NOMO-1 treated with dmso at 0.1 percent for 144 hours (cell line): ENCODE measurements around the gene SIPA1L2.

Experiments used
- DNase-seq: peaks from one replicate; lab custom pipeline; 2025; ENCODE audit not compliant: unreplicated experiment; lab: John Stamatoyannopoulos, UW

The SIPA1L2 gene

GRCh38 chr1:232630047-232630893, at the start of gene SIPA1L2:
Gene SIPA1L2, minus strand, starts transcription at chr1:232630133. Its CDS starts 114,794 bp downstream, at chr1:232515339.
- peak; percentile 77 for DNase-seq

GRCh38 chr1:232678185-232678886, 48.4 kb upstream of the SIPA1L2 start:
- DNase-seq, result no peak

GRCh38 chr1:232676307-232676706, 46.4 kb upstream of the SIPA1L2 start:
- no peak for DNase-seq

GRCh38 chr1:232675898-232676297, 46.0 kb upstream of the SIPA1L2 start:
- DNase-seq, result no peak

GRCh38 chr1:232675260-232675659, 45.3 kb upstream of the SIPA1L2 start:
- no peak for DNase-seq

DNA sequence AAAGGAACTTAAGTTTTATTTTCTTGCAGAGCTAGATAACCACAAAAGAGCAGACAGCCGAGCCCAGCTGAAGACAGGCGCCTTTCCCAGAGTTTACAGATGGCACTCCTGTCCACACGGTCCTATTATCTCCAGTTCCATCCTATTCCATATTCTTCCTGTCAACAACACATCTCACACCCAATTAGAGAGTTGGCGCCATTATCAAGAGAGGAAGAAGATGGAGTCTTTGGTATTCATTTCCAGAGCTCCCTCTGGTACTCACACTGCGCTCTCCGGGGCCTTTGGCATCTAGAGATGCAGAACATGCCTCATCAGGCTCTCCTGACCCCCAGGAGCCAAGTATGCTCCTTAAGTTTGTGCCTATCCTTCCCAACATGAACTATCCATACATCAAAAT, 43.3 kb upstream of the SIPA1L2 start:
- no peak for DNase-seq

DNA sequence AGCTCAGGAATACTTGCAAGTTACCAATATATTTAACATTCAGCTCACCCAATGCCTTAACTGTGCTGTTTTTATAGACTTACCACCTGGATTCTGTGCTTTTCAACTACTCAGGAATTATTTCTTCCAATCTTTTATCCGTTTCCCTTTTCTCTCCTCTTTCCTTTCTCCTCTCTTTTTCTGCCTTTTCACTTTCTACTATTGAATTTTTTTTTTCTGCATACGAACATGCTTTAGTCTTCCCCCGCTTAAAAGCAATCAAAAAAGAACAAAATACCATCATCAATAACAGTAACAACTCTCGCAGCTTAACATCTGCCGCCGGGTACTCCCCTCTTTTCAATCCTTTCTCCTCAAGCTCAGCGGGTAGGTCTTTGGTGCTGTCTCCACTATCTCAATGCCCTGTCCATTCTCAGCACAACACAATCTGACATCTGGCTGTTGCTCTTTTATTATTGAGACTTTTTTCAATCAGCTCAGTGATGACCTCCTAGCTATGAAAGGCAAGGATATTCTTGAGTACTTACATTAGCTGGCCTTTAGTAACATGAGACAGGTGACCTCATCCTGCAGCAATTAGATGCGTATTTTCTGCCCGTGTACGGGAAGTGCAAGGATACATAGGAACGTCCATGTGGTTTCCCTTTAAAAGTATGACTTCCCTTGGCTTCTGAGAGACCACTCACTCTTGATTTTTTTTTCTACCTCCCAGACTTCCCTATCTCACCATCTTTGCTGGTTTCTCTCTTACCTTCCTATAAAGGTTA, 40.2 kb upstream of the SIPA1L2 start:
- no peak for DNase-seq

- DNase-seq, result no peak
These were observed 37.8 kb upstream of the SIPA1L2 start for GRCh38 chr1:232667778-232668165.

- no peak for DNase-seq
These were observed 37.3 kb upstream of the SIPA1L2 start for GRCh38 chr1:232667094-232667777.

DNA sequence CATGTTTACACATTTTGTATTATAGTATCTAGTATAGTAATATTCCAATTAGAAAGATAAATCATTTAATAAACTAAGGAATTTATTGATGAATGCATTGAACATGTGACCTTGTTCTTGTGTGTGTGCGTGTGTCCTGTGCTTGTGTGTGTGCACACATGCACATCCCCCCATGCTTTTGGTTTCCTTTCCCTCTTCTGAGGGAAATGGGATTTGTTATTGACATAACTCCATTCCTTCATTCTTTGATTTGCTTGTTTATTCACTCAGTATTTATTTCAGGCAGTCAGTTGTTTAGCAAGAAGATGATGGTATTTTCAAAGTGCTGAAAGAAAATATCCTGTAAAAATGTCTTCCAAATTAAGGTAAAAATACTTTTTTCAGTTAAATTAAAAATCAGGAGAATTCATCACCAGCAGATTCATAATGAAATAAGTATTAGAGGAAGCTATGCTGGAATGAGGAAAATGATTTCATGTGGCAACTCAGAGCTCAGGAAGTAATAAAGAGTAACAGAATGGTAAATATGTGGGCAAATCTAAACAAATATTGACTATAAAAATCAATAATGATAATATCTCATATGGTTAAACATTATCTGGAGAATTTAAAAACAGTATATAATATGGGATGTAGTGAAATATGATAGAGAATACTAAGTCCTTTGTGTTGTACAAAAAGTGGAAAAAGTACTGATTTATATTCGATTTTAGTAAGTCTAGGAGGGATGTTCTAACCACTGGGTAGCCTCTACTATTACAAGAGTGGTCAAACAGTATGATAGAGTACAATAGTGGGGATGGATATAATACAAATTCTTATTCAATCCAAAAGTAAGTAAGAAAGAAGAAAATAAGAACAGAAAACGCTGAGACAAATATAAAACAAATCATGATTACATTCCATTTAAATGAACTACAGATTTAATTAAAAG, 35.2 kb upstream of the SIPA1L2 start:
- DNase-seq, result no peak

DNA sequence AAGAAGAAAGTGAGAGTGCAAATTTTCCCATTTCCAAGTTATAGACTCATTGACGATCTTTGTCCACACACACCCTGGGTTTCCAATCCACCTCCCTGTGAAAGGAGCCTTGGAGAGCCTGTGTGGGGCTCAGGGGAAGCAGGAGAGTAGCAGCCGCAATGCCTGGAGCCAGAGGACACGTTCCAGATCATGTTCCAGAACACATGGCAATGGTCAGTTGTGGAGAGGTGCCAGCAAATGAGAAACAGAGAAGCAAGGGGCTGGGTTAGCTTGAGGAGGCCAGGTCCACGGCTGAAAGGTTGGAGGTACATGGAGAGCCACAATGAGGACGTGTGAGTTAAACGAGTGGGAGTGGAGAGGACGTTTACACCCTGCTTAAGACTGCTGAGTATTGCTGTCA, 33.0 kb upstream of the SIPA1L2 start:
- no peak for DNase-seq

- DNase-seq, result no peak
These were observed 28.5 kb upstream of the SIPA1L2 start for GRCh38 chr1:232658386-232658785.

- peak; percentile 2 for DNase-seq
These were observed 27.6 kb upstream of the SIPA1L2 start for GRCh38 chr1:232657426-232658005.

DNA sequence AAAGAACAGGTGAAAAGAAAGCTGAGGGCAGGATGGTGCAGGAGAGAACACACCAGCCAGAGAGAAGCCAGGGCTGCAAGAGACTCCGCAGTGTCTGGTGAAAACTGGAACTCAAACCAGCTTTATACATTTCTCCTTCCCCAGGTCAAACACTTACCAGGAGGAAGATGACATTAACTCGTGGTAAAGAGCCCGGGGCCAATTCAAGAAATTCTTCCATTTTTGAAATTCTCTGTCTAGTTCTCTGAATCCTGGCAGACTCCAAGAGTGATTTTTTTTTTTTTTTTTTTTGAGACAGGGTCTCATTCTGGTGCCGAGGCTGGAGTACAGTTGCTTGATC, 25.8 kb upstream of the SIPA1L2 start:
- no peak for DNase-seq

DNA sequence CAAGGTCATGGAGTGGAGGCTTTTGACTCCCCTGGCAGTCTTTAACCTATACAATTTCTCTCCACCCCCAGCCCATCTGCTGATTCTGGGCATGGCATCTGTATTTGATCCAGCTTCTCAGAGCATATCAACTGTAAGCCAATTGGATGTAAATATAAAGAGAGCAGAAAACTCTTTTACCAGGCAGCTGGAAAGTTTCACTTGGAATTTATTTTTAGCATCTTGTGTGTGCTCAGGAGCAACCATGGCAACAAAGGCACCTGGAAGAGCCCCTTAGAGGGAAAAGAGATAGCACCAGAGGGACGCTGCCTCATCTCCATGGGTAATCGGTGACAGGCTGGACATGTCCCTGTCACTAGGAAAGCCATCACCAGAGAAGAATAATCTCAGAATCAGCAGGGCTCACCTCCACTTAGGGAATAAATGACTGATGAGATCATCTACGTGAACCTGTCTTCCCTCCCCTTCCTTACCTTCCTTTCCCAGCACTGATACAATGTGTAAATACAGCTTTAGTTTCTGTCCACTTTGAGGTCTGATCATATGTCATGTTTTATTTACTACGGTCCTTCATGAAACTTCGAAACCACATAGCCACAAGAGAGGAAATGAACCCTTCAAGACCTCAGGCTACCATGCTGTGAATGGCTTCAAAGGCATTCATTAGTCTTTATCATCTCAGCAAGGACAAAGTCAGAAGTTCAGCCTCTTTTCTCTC, 25.3 kb upstream of the SIPA1L2 start:
- peak; percentile 38 for DNase-seq

DNA sequence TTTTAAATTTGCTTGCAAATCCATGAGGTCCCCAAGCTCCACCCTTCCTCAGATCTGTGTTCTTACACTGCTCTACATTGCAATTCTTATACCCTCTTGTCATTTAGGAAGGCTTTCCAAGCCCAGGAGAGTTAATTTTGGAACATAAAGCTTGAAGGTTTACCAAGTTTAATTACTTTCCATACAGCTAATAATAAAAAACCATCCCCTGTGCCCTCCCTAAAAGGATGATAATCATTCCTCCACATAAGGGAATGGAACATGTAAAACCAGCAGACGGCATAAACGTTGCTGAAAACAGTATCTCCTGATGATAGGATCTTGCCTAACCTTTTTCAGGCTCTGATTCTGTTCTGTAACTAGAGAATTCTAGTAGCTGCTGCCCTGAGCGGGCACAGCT, 23.9 kb upstream of the SIPA1L2 start:
- DNase-seq, result no peak

DNA sequence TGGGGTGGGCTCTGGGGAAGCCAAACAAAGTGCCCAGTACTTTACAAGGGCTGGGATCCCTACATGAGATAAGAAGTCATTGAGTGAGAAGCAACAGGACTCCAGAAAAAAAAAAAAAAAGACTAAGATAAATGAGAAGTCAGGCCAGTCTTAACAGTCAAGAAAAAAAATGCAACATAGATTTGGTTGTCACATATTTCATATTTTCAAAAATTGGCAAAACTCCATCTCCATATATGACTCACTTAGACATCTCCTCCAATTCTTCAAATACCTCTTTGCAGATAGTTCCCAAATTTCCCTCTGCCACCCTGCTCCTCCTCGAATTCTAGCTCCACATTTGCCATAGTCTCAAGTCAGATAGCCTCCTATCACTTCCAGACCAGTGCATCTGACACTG, 20.9 kb upstream of the SIPA1L2 start:
- DNase-seq, result no peak

- DNase-seq, result no peak
These were observed 20.5 kb upstream of the SIPA1L2 start for GRCh38 chr1:232650418-232650817.

DNA sequence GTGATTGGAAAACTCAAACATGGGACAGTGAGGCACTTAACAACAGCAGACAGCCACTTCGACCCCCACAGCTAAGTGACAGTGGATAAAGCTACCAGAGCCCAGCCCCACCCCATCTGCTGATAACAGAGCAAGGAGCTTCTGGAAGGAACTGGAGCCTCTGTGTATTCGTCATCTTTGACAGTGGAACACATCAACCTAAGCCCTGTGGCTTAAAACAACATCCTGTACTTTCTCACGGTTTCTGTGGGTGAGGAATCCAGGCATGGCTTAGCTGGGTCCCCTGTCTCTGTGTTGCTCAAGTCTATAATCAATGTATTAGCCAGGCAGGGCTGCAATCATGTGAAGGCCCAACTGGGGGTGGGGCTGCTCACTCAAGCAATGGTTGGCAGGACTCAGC, 18.4 kb upstream of the SIPA1L2 start:
- DNase-seq, result no peak
